HepG2 (cell line): ENCODE measurements around the gene WIF1. TPM values are rescaled to one million over a fixed set of nuclear protein-coding genes. Genes with fewer than 3 reads are reported as not detected.

ENCODE experiments used
- ARID5B ChIP-seq: IDR thresholded peaks from 2 replicates; pipeline ENCODE4 v1.4.0; 2020; ENCODE audit warnings: mild to moderate bottlenecking, missing genetic modification reagents
- E2F5 ChIP-seq: sonication (generic); formaldehyde crosslinking; conservative IDR thresholded peaks from 2 replicates; pipeline ENCODE4 v1.4.0; 2020; ENCODE audit warnings: missing genetic modification reagents
- KAT8 ChIP-seq: IDR thresholded peaks from 2 replicates; pipeline ENCODE4 v1.6.1; 2016; ENCODE audit warnings: missing genetic modification reagents, missing compliant biosample characterization
- KIAA2018 ChIP-seq: sonication (generic); formaldehyde crosslinking; IDR thresholded peaks from 2 replicates; pipeline ENCODE4 v1.5.0; 2020; ENCODE audit warnings: mild to moderate bottlenecking, missing genetic modification reagents, borderline replicate concordance
- MXI1 ChIP-seq: IDR thresholded peaks from 3 replicates; pipeline ENCODE4 v1.6.1; 2012; ENCODE audit warnings: low read depth, low read length, inconsistent platforms, borderline replicate concordance
- NR2F6 ChIP-seq, 2 experiments: IDR thresholded peaks; 2 replicates each; pipeline ENCODE4 v1.6.1; 2016; ENCODE audit warnings: antibody characterized with exemption in 1 of 2, mild to moderate bottlenecking in 1 of 2
- RBAK ChIP-seq: sonication (generic); formaldehyde crosslinking; IDR thresholded peaks from 2 replicates; pipeline ENCODE4 v1.5.1; 2020; ENCODE audit warnings: mild to moderate bottlenecking, missing genetic modification reagents
- TEAD2 ChIP-seq: sonication (generic); formaldehyde crosslinking; IDR thresholded peaks from 2 replicates; pipeline ENCODE4 v1.9.0; 2021; ENCODE audit warnings: missing genetic modification reagents
- THYN1 ChIP-seq: sonication (generic); formaldehyde crosslinking; IDR thresholded peaks from 2 replicates; pipeline ENCODE4 v1.8.1; 2023; ENCODE audit warnings: low read depth, mild to moderate bottlenecking, moderate library complexity, missing genetic modification reagents, borderline replicate concordance
- ZBTB26 ChIP-seq: IDR thresholded peaks from 2 replicates; pipeline ENCODE4 v1.6.1; 2016; ENCODE audit warnings: missing compliant biosample characterization, missing genetic modification reagents, borderline replicate concordance
- ZNF7 ChIP-seq: IDR thresholded peaks from 2 replicates; pipeline ENCODE4 v1.6.1; 2016; ENCODE audit warnings: missing biosample characterization, missing genetic modification reagents
- ZNF710 ChIP-seq: sonication (generic); formaldehyde crosslinking; IDR thresholded peaks from 2 replicates; pipeline ENCODE4 v1.5.0; 2020; ENCODE audit warnings: mild to moderate bottlenecking, missing genetic modification reagents, borderline replicate concordance
- polyA plus RNA-seq, 8 experiments: library from polyadenylated mRNA; depleted of rRNA in 3 of 8; stranded (reverse) in 7 of 8; unstranded in 1 of 8; fragments of >200 nt; fragmentation: Illumina TruSeq in 4 of 8; extraction: Trizol in 4 of 8; gene quantifications; 2 replicates each; pipeline versions ENCODE4 v1.2.1 to v1.2.3, GENCODE V29; 2011 to 2016; ENCODE audit warnings: low read depth in 4 of 8, missing spikeins in 1 of 8, mixed read lengths in 1 of 8; ENCODE audit not compliant: insufficient read depth in 1 of 8
- total RNA-seq, 5 experiments: library from RNA; depleted of rRNA; stranded (reverse); fragments of >200 nt; fragmentation: Illumina TruSeq; extraction: Trizol; gene quantifications; 2 replicates each; pipeline ENCODE4 v1.2.3, GENCODE V29; 2016; ENCODE audit warnings: low read depth in 1 of 5

Gene WIF1
- total and polyA plus RNA-seq, 2 of the 13 experiments (the other 11 are each of a cell fraction or from before 2014, with no cell fraction given), result not detected

GRCh38 chr12:65113621-65114035 is 7.5 kb downstream of the WIF1 start (continued):
- TF ChIP-seq ZNF7, result no peak
- TF ChIP-seq THYN1 (CRISPR knock-in tag), result no peak
- no peak for TF ChIP-seq ZBTB26
- 0 out of 2 replicates have a peak, but pooled peaks have one; percentile 43 for TF ChIP-seq ARID5B (CRISPR knock-in tag)
- no peak for TF ChIP-seq MXI1
- TF ChIP-seq KAT8 (CRISPR knock-in tag), result 0 out of 2 replicates have a peak, but pooled peaks have one; percentile 28
- TF ChIP-seq E2F5 (CRISPR knock-in tag), result no peak
- TF ChIP-seq ZNF710 (CRISPR knock-in tag), result no peak
- no peak for TF ChIP-seq KIAA2018 (CRISPR knock-in tag)
- TF ChIP-seq TEAD2 (CRISPR knock-in tag), result no peak
- no peak for TF ChIP-seq RBAK
- TF ChIP-seq NR2F6 (IDR thresholded peaks at IDR 0.05), result peak; percentile 31; the same call in 1 of the 2 replicates
- peak; percentile 62; the same call in 1 of the 2 replicates for TF ChIP-seq NR2F6 (CRISPR knock-in tag; IDR thresholded peaks at IDR 0.05)
